Measurements from ENCODE around the gene PRDM16.

Gene PRDM16

GRCh38 chr1:3413975-3414710, 345.1 kb downstream of the PRDM16 start:
- peaks cover 0 to 32% of the 10 kb centered on the region in 2 experiments; a peak in 1 of 3 replicates for H3K36me3 ChIP-seq (ENCODE audit: control insufficient read depth in 2 of 2, insufficient read depth in 1 of 2, low read length in 2 of 2)
- TF ChIP-seq CTCF (tag by site-specific recombination; IDR thresholded peaks at IDR 0.05) (peak; percentile 36; the same call in 1 of the 2 replicates), ZIC2 (tag by site-specific recombination; IDR thresholded peaks at IDR 0.05) (no peak), ZNF639 (tag by site-specific recombination; IDR thresholded peaks at IDR 0.05) (no peak)
- H3K4me1 ChIP-seq (ENCODE audit: control insufficient read depth, insufficient read depth, low read length), result peaks cover 6% of the 10 kb centered on the region
- H3K4me3 ChIP-seq (ENCODE audit: low read depth, low read length), result no peak overlapping the region
- CTCF ChIA-PET, result no interaction called here
- POLR2A ChIA-PET, result no interaction called here
- no peak overlapping the region for H3K27ac ChIP-seq (ENCODE audit: extremely low read depth, low read depth, low read length)
- H3K9me3 ChIP-seq (ENCODE audit: control insufficient read depth, insufficient read depth, low read depth, low read length), result no peaks in the 10 kb centered on the region

GRCh38 chr1:3415260-3416090, 346.5 kb downstream of the PRDM16 start:
- no peak overlapping the region; the same call in 1 of the 2 replicates for H3K27ac ChIP-seq (ENCODE audit: extremely low read depth, low read depth, low read length)
- H3K36me3 ChIP-seq (ENCODE audit: control insufficient read depth in 2 of 2, insufficient read depth in 1 of 2, low read length in 2 of 2), result peaks cover 0 to 32% of the 10 kb centered on the region in 2 experiments; a peak in 1 of 3 replicates
- POLR2A ChIA-PET, result no interaction called here
- no peaks in the 10 kb centered on the region for H3K9me3 ChIP-seq (ENCODE audit: control insufficient read depth, insufficient read depth, low read depth, low read length)
- H3K4me3 ChIP-seq (ENCODE audit: low read depth, low read length), result no peak overlapping the region
- TF ChIP-seq ZFHX2 (tag by site-specific recombination; conservative IDR thresholded peaks at IDR 0.05) (peak; percentile 60), KLF1 (tag by site-specific recombination; IDR thresholded peaks at IDR 0.05) (peak; percentile 86), ZNF510 (tag by site-specific recombination; IDR thresholded peaks at IDR 0.05; ENCODE audit: insufficient replicate concordance) (no peak), EGR2 (tag by site-specific recombination; IDR thresholded peaks at IDR 0.05; ENCODE audit: low read depth) (peak; percentile 74; the same call in 1 of the 2 replicates), ZFP41 (tag by site-specific recombination; IDR thresholded peaks at IDR 0.05; ENCODE audit: borderline replicate concordance) (no peak), KLF17 (tag by site-specific recombination; IDR thresholded peaks at IDR 0.05) (peak; percentile 98), ZBTB8A (tag by site-specific recombination; IDR thresholded peaks at IDR 0.05) (0 out of 2 replicates have a peak, but pooled peaks have one; percentile 26)
- H3K4me1 ChIP-seq (ENCODE audit: control insufficient read depth, insufficient read depth, low read length), result peaks cover 11% of the 10 kb centered on the region
- CTCF ChIA-PET, result no interaction called here

- Histone ChIP-seq H3K9me3 (ENCODE audit: control insufficient read depth, insufficient read depth, low read depth, low read length) (no peaks in the 10 kb centered on the region), H3K4me1 (ENCODE audit: control insufficient read depth, insufficient read depth, low read length) (peaks cover 20% of the 10 kb centered on the region), H3K36me3 (ENCODE audit: control insufficient read depth in 2 of 2, insufficient read depth in 1 of 2, low read length in 2 of 2) (peaks cover 0 to 27% of the 10 kb centered on the region in 2 experiments; a peak in 1 of 3 replicates), H3K4me3 (ENCODE audit: low read depth, low read length) (no peak overlapping the region), H3K27ac (ENCODE audit: extremely low read depth, low read depth, low read length) (no peak overlapping the region)
- TF ChIP-seq ZNF658 (tag by site-specific recombination; IDR thresholded peaks at IDR 0.05) (no peak), ZNF514 (tag by site-specific recombination; IDR thresholded peaks at IDR 0.05) (no peak), ZNF24 (tag by site-specific recombination; IDR thresholded peaks at IDR 0.05) (no peak), ZNF324 (tag by site-specific recombination; IDR thresholded peaks at IDR 0.05) (no peak), SETDB1 (IDR thresholded peaks at IDR 0.05; ENCODE audit: insufficient read length, low read length) (peak; percentile 79), SP3 (tag by site-specific recombination; IDR thresholded peaks at IDR 0.05) (no peak), ZNF792 (tag by site-specific recombination; IDR thresholded peaks at IDR 0.05) (no peak), SP2 (tag by site-specific recombination; IDR thresholded peaks at IDR 0.05) (no peak), ZNF580 (tag by site-specific recombination; IDR thresholded peaks at IDR 0.05) (0 out of 2 replicates have a peak, but pooled peaks have one; percentile 21), ZNF133 (tag by site-specific recombination; IDR thresholded peaks at IDR 0.05) (no peak)
- POLR2A ChIA-PET, result no interaction called here
- CTCF ChIA-PET, result interaction anchor here (1.1 to 1.5 kb wide), 3 partner anchors 10 to 28 kb away, joined by 3 to 5 read pairs (median 3); no protein-coding TSS in a partner anchor
These were observed 348.2 kb downstream of the PRDM16 start for GRCh38 chr1:3417082-3417739.
